ENCODE measurements around the gene FANCG. TPM values are rescaled to one million over a fixed set of nuclear protein-coding genes. Genes with fewer than 3 reads are reported as not detected.

Gene FANCG
- total and polyA plus RNA-seq, 3 experiments from 2014 or later: 10.0 to 95.4 (median 90.6) TPM

DNA sequence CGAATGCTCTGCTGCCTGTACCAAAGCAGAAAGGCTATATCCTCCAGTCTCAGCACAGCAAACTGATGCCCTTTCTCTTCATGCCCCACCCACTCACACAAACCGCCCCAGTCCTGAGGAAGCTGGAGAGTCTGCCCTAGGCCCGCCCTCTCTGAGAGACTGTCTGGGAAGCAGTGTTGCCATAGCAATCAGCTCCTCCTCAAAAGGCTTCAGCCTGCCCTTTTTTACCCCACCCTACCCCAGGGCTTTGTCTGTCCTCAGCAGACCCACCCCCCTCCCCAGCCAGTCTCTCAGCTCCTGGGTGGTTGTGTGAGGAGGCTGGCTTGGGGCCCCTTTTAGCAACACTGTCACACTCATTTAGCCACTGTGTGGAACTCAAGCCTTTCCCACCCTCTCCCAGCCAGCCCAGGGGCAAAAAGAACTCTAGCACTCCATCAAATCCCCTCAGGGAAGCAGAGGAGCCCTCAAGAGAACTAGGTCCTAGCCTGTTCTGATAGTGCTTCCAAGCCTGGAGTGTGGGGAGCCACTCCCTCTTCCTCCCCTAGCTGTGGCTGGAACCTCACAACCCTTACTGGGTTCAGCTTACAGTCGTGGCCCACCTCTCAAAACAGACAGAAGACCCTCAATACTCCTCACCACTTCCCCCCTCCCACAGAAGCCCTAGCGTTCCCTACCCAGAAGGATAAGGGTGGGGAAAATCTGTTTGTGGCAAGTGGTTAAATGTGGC is 34.5 kb upstream of the FANCG start:
- POLR2A ChIA-PET: interaction anchor here (0.7 to 1.7 kb wide), 3 partner anchors 11 to 1001 kb away, joined by 6 to 7 read pairs (median 6); no protein-coding TSS in a partner anchor
- H3K4me1 Mint-ChIP-seq: peaks cover 53 to 71% (median 66%) of the 10 kb centered on the region in 3 donors
- CTCF ChIA-PET: interaction anchor here (1.1 to 5.2 kb wide), 4 partner anchors 11 to 215 kb away, joined by 3 to 50 read pairs (median 10); partner anchors contain the start of genes PIGO and STOML2
- peaks cover 52% of the 10 kb centered on the region for H3K4me1 ChIP-seq (ENCODE audit: insufficient read depth, low read length)
- no peaks in the 10 kb centered on the region for H3K36me3 ChIP-seq (ENCODE audit: insufficient read depth, low read length)
- H3K27me3 ChIP-seq (ENCODE audit: insufficient read depth, low read length, poor library complexity, severe bottlenecking): no peaks in the 10 kb centered on the region
- peak overlapping the region; percentile 92 to 100 (median 96) for H3K27ac Mint-ChIP-seq
- peak overlapping the region; percentile 61 for H3K4me3 ChIP-seq (ENCODE audit: low read length)
- no peaks in the 10 kb centered on the region for H3K9me3 ChIP-seq (ENCODE audit: low read length)
- peaks cover 0 to 1% of the 10 kb centered on the region in 2 donors for H3K27me3 Mint-ChIP-seq
- DNase-seq: peak; percentile 53 to 87 (median 67)
- H3K4me3 Mint-ChIP-seq: peak overlapping the region; percentile 86 to 97 (median 89)
- no peaks in the 10 kb centered on the region for H3K9me3 Mint-ChIP-seq
- H3K36me3 Mint-ChIP-seq: peaks cover 0 to 2% (median 0%) of the 10 kb centered on the region in 3 donors
- H3K27ac ChIP-seq (ENCODE audit: low read depth, low read length): peak overlapping the region; percentile 82

GRCh38 chr9:35112257-35113020 is 32.7 kb upstream of the FANCG start:
- Histone ChIP-seq H3K4me1 (ENCODE audit: insufficient read depth, low read length) (peaks cover 52% of the 10 kb centered on the region), H3K27ac (ENCODE audit: low read depth, low read length) (peak overlapping the region; percentile 35), H3K4me3 (ENCODE audit: low read length) (peak overlapping the region; percentile 50), H3K27me3 (ENCODE audit: insufficient read depth, low read length, poor library complexity, severe bottlenecking) (no peaks in the 10 kb centered on the region), H3K36me3 (ENCODE audit: insufficient read depth, low read length) (no peaks in the 10 kb centered on the region), H3K9me3 (ENCODE audit: low read length) (no peaks in the 10 kb centered on the region)
- H3K27me3 Mint-ChIP-seq: peaks cover 0 to 1% of the 10 kb centered on the region in 2 donors
- H3K4me3 Mint-ChIP-seq: peak overlapping the region; percentile 52 to 85 (median 78)
- CTCF ChIA-PET: interaction anchor here (1.2 to 3.2 kb wide), 5 partner anchors 10 to 491 kb away, joined by 4 to 16 read pairs (median 5); partner anchors contain the start of genes PIGO, STOML2 and VCP
- no peaks in the 10 kb centered on the region for H3K9me3 Mint-ChIP-seq
- POLR2A ChIA-PET: interaction anchor here (1.6 kb wide), 2 partner anchors 9 to 41 kb away, joined by 7 read pairs; partner anchors contain the start of gene STOML2
- peaks cover 0 to 7% (median 0%) of the 10 kb centered on the region in 3 donors for H3K36me3 Mint-ChIP-seq
- peak overlapping the region; percentile 7 to 95 (median 88) for H3K27ac Mint-ChIP-seq
- peaks cover 58 to 71% (median 66%) of the 10 kb centered on the region in 3 donors for H3K4me1 Mint-ChIP-seq
- DNase-seq: no peak

DNA sequence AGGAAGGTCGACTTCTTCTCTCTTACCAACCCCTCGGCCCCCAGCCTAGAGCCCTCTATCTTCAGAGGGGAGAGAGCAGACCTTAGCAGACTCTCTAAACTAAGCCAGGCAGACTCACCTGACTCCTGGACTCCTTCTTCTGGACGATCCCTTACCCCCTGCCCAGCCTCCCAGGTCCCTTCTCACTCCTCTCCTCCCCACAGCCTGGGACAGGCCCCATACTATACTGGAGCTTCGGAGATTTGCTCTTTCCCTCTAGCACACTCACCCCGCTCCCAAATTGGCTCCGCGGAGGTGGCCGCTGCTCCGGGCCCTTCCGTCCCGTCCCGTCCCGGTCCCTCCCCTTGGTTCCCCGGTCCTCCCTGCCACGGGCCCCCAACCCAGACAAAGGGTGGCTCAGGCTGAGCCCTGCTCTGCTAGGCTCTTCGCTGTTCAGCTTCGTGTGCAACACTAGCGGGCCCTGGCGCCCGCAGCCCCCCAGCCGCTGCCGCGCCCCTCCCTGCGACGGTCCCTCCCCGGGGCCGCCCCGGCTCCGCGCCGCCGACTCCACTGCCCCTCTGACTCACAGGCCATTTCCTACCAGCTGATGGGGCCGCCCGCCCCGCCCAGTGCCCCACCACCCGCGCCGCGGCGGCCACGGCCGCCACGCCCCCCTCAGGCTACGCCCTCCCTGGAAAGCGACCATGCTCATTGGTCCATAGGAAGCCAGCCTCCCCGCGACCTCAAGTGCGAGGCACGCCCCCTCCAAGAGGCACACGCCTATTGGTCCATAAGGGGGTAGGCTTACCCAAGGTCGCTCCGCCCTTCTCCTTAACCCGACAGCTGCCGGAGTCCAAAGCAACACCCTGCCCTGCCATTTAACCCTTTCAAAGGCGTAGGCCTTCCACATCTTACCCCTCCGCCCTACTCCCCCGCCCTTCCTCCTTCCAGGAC is 31.5 kb upstream of the FANCG start:
- Mint-ChIP-seq H3K4me3 (peak overlapping the region; percentile 73 to 92 (median 81)), H3K36me3 (peaks cover 0 to 13% (median 0%) of the 10 kb centered on the region in 3 donors), H3K27me3 (peaks cover 0 to 1% of the 10 kb centered on the region in 2 donors), H3K27ac (peak overlapping the region; percentile 75 to 96 (median 90)), H3K9me3 (no peaks in the 10 kb centered on the region), H3K4me1 (peaks cover 53 to 64% (median 60%) of the 10 kb centered on the region in 3 donors)
- Histone ChIP-seq H3K4me1 (ENCODE audit: insufficient read depth, low read length) (peaks cover 52% of the 10 kb centered on the region), H3K9me3 (ENCODE audit: low read length) (no peaks in the 10 kb centered on the region), H3K27ac (ENCODE audit: low read depth, low read length) (peak overlapping the region; percentile 80), H3K36me3 (ENCODE audit: insufficient read depth, low read length) (no peaks in the 10 kb centered on the region), H3K4me3 (ENCODE audit: low read length) (peak overlapping the region; percentile 74), H3K27me3 (ENCODE audit: insufficient read depth, low read length, poor library complexity, severe bottlenecking) (no peaks in the 10 kb centered on the region)
- ChIA-PET CTCF (interaction anchor here (1.2 to 1.6 kb wide), 4 partner anchors 9 to 492 kb away, joined by 5 to 7 read pairs (median 6); partner anchors contain the start of genes PIGO, STOML2 and VCP), POLR2A (interaction anchor here (1.6 to 1.7 kb wide), 3 partner anchors 8 to 40 kb away, joined by 4 to 7 read pairs (median 7); partner anchors contain the start of genes PIGO and STOML2)
- DNase-seq: peak; percentile 91 to 98 (median 93)

GRCh38 chr9:35110327-35110761 is 30.6 kb upstream of the FANCG start:
- Mint-ChIP-seq H3K4me3 (peak overlapping the region in 6 of 7 donors; percentile 34 to 92 (median 80)), H3K9me3 (no peaks in the 10 kb centered on the region), H3K36me3 (peaks cover 0 to 21% (median 0%) of the 10 kb centered on the region in 3 donors), H3K27me3 (no peaks in the 10 kb centered on the region), H3K4me1 (peaks cover 47 to 57% (median 53%) of the 10 kb centered on the region in 3 donors), H3K27ac (peak overlapping the region in 6 of 8 donors; percentile 47 to 95 (median 87))
- Histone ChIP-seq H3K27me3 (ENCODE audit: insufficient read depth, low read length, poor library complexity, severe bottlenecking) (no peaks in the 10 kb centered on the region), H3K27ac (ENCODE audit: low read depth, low read length) (no peak overlapping the region), H3K36me3 (ENCODE audit: insufficient read depth, low read length) (peaks cover 8% of the 10 kb centered on the region), H3K9me3 (ENCODE audit: low read length) (no peaks in the 10 kb centered on the region), H3K4me1 (ENCODE audit: insufficient read depth, low read length) (peaks cover 48% of the 10 kb centered on the region), H3K4me3 (ENCODE audit: low read length) (no peak overlapping the region)
- no peak for DNase-seq
- POLR2A ChIA-PET: interaction anchor here (1.6 to 1.7 kb wide), 2 partner anchors 14 to 39 kb away, joined by 4 to 7 read pairs; partner anchors contain the start of gene PIGO
- CTCF ChIA-PET: interaction anchor here (1.6 kb wide), 1 partner anchor 14 kb away, joined by 7 read pairs; the partner anchor contains the start of gene PIGO

- Mint-ChIP-seq H3K27me3 (no peaks in the 10 kb centered on the region), H3K4me1 (peaks cover 34 to 44% (median 41%) of the 10 kb centered on the region in 3 donors), H3K9me3 (no peaks in the 10 kb centered on the region), H3K36me3 (peaks cover 0 to 27% (median 0%) of the 10 kb centered on the region in 3 donors), H3K4me3 (peak overlapping the region in 2 of 7 donors; percentile 1 to 65), H3K27ac (peak overlapping the region in 4 of 8 donors; percentile 60 to 87 (median 72))
- peak overlapping the region; percentile 64 for H3K27ac ChIP-seq (ENCODE audit: low read depth, low read length)
- H3K4me1 ChIP-seq (ENCODE audit: insufficient read depth, low read length): peaks cover 36% of the 10 kb centered on the region
- H3K4me3 ChIP-seq (ENCODE audit: low read length): no peak overlapping the region
- ChIA-PET POLR2A (no interaction called here), CTCF (interaction anchor here (2.9 kb wide), 1 partner anchor 13 kb away, joined by 12 read pairs; the partner anchor contains the start of gene PIGO)
- no peaks in the 10 kb centered on the region for H3K27me3 ChIP-seq (ENCODE audit: insufficient read depth, low read length, poor library complexity, severe bottlenecking)
- peaks cover 8% of the 10 kb centered on the region for H3K36me3 ChIP-seq (ENCODE audit: insufficient read depth, low read length)
- DNase-seq: no peak
- no peaks in the 10 kb centered on the region for H3K9me3 ChIP-seq (ENCODE audit: low read length)
Observed at GRCh38 chr9:35108946-35109575, 29.3 kb upstream of the FANCG start.

DNA sequence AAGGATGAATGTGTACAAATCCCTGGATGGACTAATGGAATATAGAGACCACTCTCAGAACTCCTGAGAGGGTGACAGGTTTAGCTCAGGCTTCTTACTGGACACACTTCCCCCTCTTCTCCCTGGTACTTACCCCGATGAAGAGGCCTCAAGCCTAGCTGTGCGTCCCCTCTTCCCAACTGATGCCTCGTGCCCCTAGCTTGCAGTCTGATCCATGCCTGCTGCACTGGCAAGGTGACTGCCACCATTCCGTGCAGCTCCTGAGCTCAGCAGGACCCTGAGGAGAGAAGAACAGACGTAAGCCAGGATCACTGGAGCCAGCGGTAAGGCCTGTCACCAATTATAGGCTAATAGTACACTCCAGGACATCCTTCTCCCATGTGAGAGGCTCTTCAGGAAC is 28.7 kb upstream of the FANCG start:
- Mint-ChIP-seq H3K9me3 (no peaks in the 10 kb centered on the region), H3K4me3 (peak overlapping the region in 1 of 7 donors; percentile 65), H3K27me3 (peaks cover 0 to under 1% of the 10 kb centered on the region in 2 donors), H3K4me1 (peaks cover 30 to 41% (median 38%) of the 10 kb centered on the region in 3 donors), H3K27ac (peak overlapping the region in 3 of 8 donors; percentile 3 to 87 (median 26)), H3K36me3 (peaks cover 0 to 27% (median 0%) of the 10 kb centered on the region in 3 donors)
- H3K36me3 ChIP-seq (ENCODE audit: insufficient read depth, low read length): peaks cover 8% of the 10 kb centered on the region
- no peaks in the 10 kb centered on the region for H3K9me3 ChIP-seq (ENCODE audit: low read length)
- no peak for DNase-seq
- H3K4me3 ChIP-seq (ENCODE audit: low read length): no peak overlapping the region
- ChIA-PET CTCF (interaction anchor here (0.9 to 2.9 kb wide), 2 partner anchors 12 to 30 kb away, joined by 3 to 12 read pairs; partner anchors contain the start of gene PIGO), POLR2A (no interaction called here)
- peaks cover 33% of the 10 kb centered on the region for H3K4me1 ChIP-seq (ENCODE audit: insufficient read depth, low read length)
- peak overlapping the region; percentile 64 for H3K27ac ChIP-seq (ENCODE audit: low read depth, low read length)
- no peaks in the 10 kb centered on the region for H3K27me3 ChIP-seq (ENCODE audit: insufficient read depth, low read length, poor library complexity, severe bottlenecking)
